H1 (cell line): ENCODE results near the gene COPZ2. TPM values are rescaled to one million over a fixed set of nuclear protein-coding genes. Genes with fewer than 3 reads are reported as not detected.

ENCODE experiments used
- CHD7 ChIP-seq: fragments of 300-600 bp; sonication (generic); IDR thresholded peaks from 2 replicates; pipeline ENCODE4 v1.7.1; 2012; ENCODE audit warnings: low read length, moderate library complexity, mild to moderate bottlenecking, inconsistent platforms; ENCODE audit not compliant: insufficient replicate concordance
- CREB1 ChIP-seq: IDR thresholded peaks from 2 replicates; pipeline ENCODE4 v1.6.1; 2012; ENCODE audit warnings: inconsistent platforms
- JUND ChIP-seq: IDR thresholded peaks from 2 replicates; pipeline ENCODE4 v1.6.1; 2011; ENCODE audit warnings: mild to moderate bottlenecking, improper control_type of control experiment, low read length
- SIRT6 ChIP-seq: IDR thresholded peaks from one replicate; pipeline ENCODE4 v1.7.1; 2012; ENCODE audit warnings: low read length, inconsistent platforms
- polyA plus RNA-seq, 7 experiments: library from polyadenylated mRNA; depleted of rRNA in 3 of 7; stranded (reverse) in 5 of 7; unstranded in 2 of 7; fragments of >200 nt in 5 of 7; fragments of 200-250 nt in 2 of 7; gene quantifications; 1 replicate in 5 of 7; 2 replicates in 1 of 7; 4 replicates in 1 of 7; pipeline versions ENCODE4 v1.2.1 to v1.2.3, GENCODE V29; 2011 to 2013; ENCODE audit warnings: missing spikeins in 2 of 7, mixed read lengths in 2 of 7
- total RNA-seq: library from RNA; stranded (reverse); fragmentation: NEBNext Ultra II Directional; extraction: Animal tissue kit (Norgen Biotek cat#: 25700); gene quantifications from 2 replicates; pipeline ENCODE4 v1.2.1, GENCODE V29; 2021

The COPZ2 gene
- total and polyA plus RNA-seq, 2 of the 8 experiments (the other 6 are each of a cell fraction or from before 2014, with no cell fraction given), result 0.24 TPM; not detected in 1

DNA sequence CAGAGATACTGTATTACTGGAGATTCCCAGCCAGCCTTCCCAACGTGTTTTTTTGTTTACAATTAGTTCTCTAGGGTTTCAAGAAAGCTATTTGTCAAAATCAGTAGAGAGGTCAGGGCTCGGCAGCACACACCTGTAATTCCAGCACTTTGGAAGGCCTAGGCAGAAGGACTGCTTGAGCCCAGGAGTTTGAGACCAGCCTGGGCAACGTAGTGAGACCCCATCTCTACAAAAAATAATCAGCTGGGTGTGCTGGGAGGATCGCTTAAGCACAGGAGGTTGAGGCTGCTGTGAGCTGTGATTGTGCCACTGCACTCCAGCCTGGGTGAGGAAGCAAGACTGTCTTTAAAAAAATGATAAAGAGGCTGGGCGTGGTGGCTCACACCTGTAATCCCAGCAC is 44.3 kb upstream of the COPZ2 start (continued):
- no peak for TF ChIP-seq CHD7
- TF ChIP-seq CREB1, result no peak
- TF ChIP-seq SIRT6, result no peak
- no peak for TF ChIP-seq JUND
